A549 (cell line): ENCODE results near the gene ZMYND8.

Source experiments
- CTCF ChIP-seq: fragments of >200 bp; sonication (Bioruptor Twin); formaldehyde crosslinking; IDR thresholded peaks from 3 replicates; pipeline ENCODE4 v1.5.1; 2016
- KDM1A ChIP-seq: fragments of 200-600 bp; sonication (generic); IDR thresholded peaks from 2 replicates; pipeline ENCODE4 v1.6.1; 2016; ENCODE audit warnings: low read depth, mild to moderate bottlenecking
- SREBF2 ChIP-seq: fragments of 450-650 bp; IDR thresholded peaks from 2 replicates; pipeline ENCODE4 v1.6.1; 2014; ENCODE audit warnings: mild to moderate bottlenecking, moderate library complexity

DNA sequence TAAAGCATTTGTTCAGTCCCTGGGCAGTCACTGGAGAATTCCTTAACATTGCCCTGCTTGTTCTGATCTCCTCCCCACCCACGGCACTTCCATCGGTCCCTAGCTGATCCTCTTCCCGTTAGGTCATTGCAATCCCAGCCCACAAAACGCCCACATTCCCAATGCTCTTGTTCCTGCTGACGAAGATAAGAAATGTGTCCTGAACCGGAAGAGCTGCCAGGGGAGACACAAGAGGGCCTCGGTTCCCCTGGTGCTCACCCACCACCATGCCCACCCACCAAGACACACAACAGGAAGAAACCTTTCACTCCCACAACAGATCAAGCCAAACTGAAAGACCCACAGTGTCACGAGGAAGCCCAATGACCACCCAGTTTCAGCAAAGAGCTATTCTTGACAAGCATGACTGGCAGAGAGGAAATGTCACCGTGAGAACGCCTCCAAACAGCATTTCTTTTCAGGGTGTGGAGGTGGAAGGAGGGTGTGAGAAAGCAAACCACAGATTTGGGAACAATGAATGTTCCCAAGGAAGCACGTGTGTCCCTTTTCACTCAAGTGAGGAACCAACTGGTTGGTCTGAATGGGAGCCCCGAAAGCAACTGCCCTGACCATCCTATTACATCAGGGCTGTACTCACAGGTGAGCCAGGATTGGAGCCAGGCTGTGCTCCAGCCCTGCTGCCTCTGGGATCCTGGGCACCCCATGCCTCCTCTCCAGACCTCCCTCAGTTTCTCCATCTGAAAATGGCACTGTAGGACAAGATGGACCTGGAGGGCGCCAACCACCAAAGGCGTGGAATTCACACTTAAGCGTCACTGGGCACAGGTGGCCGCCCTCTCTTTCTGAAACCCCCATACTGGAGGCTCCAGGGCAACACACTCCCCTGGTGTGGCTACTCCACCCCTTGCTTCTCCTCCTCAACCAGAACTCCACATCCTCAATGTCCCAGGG lies 97.5 kb downstream of the ZMYND8 start:
- no peak for TF ChIP-seq SREBF2
- no peak for TF ChIP-seq CTCF
- no peak for TF ChIP-seq KDM1A
